ENCODE results near the gene DAB1.

The DAB1 gene

DNA sequence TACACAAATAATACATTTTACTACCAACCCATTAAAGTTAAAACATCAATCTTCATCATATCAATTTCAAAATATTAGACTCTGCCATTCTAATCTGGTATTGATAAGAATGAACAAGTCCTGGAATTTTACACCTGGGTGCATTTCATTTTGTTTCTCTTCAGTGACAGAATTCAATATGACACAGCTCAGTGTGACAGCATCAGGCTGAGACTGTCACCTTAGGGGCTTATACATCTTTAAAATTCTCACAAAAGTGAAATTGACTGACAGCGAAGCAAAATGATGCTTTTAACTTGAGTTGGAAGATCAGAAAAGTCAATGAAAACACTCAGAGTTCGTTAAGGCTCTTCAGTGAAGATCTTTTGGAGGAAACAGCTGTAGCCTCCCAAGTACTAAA is 213.0 kb downstream of the DAB1 start:
- no peak for DNase-seq

- DNase-seq, result no peak
Measured at GRCh38 chr1:57209495-57209894, 214.4 kb downstream of the DAB1 start.

DNA sequence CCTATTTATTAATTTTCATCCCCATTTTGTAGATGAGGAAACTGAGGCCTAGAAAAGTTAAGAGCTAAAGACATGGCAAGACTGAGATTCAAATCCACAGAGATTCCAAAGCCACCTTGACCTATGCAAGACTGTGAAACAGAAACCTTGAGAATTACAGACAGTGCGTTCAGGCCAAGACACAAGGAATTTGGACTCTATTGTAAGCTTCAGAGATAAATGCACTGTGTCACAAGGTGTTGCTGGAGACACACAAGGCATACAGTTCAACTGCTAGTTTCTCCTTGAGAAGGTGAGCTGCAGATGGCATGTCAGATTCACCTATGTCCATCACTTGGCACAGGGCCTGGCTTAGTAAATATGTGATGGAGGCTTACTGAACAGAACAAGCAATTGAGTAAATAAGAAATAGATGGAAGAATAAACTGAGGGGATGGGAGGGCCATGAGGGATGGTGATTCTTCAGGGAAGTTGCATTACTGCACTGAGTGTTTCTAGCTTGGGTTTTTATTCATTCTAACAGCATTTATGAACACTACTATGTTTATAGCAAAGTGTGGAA is 215.0 kb downstream of the DAB1 start:
- DNase-seq, result no peak

DNA sequence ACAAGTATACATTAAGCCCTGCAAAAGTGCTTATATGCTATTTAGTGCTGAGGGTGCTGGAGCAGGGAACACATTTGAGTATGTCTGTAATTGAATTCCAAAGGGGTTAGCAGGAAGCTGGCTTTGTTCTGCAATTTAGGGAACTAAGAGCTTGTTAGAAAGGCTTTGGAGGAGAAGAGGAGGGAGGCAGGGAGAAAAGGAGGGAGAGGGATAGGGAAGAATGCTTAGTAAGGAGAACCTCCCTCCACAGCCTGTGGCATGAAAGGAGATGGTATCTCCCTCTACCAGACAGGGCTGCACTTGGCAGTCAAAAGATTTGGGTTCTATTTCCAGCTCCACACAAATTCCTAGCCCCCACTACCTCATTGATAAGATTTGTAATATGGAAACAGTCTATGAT is 217.8 kb downstream of the DAB1 start:
- no peak for DNase-seq

GRCh38 chr1:57204942-57205787 is 218.7 kb downstream of the DAB1 start:
- no peak for DNase-seq

GRCh38 chr1:57204091-57204490 is 219.8 kb downstream of the DAB1 start:
- no peak for DNase-seq

DNA sequence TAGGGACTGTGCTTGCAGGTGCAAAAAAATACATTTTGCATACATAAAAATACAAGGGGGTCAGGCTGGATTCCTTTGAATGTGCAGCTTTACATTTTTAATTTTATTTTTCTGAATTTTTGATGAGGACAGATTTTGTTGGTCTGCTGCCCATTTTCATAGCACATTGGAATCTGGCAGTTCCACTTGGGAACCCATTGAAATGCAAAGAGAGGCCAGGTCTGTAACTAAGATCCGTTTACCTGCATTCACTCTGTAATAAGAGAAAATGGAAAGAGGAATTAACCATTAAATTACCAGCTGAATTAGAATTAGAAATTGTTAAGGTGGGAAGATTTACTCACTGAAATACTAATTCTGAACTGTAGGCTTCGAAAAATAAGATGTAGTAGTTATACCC is 221.6 kb downstream of the DAB1 start:
- DNase-seq, result no peak

GRCh38 chr1:57198912-57199311 is 224.9 kb downstream of the DAB1 start:
- no peak for DNase-seq

DNA sequence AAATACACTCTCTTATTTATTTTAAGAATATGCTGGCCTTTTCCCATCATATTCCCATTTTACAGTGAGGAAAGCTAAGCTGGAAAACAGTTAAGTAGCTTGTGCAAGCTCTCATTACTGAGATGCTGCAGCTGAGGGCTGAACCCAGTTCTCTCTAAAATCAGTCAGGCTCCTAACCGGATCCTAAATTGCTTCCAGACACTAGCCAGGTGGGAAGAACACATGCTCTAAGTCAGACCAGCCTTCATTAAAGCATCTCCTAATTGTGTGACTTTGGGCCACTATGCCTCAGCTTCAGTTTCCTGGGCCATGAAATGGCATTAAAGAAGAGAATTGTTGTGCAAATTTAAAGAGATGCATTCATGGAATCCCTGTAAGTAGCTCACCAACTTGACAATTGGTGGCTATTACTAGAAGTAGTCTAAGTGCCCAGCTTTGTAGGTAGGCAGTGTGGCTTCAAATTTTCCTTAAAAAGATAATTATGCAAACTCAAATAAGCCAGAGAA is 228.4 kb downstream of the DAB1 start:
- no peak for DNase-seq

- no peak for DNase-seq
Measured at GRCh38 chr1:57192222-57192621, 231.6 kb downstream of the DAB1 start.

DNA sequence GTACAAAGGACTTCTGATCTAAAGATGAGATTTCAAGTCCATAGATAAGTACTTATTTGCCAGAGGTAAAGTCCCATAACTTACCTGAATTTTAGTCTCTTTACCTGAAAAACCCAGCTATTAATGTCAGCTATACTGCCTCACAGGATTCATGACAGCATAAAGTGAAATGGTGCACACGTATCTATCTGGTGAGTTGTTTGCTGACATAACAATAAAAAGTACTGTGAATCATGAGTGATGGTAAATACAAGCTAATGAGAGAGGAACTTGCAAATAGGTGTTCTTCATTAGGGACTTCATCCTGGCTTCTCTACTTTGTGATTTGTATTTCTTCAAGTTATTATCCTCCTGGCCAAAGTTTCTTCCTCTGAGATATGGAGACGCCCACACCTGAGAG is 233.0 kb downstream of the DAB1 start:
- no peak for DNase-seq

DNA sequence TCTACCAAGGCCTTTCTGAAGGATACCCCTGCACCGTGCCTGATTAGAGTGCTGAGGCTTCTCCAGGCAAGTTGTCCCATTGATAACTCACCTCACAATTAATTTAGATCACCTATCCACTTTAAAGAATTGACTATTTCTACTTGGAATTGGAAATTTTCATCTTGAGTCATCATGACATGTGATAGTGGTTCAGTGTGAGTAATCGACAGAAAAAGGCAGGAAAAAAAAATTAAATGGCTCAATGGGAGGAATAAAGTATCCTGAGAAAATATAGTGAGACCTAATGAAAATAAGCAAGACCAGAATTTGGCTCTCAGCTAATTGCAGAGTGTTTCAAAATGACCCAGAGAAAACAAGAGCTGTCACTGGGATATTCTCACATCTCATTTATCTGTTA is 235.7 kb downstream of the DAB1 start:
- DNase-seq, result no peak

GRCh38 chr1:57186455-57186854 is 237.4 kb downstream of the DAB1 start:
- no peak for DNase-seq

GRCh38 chr1:57179001-57179400 is 244.9 kb downstream of the DAB1 start:
- no peak for DNase-seq

GRCh38 chr1:57175506-57175905 is 248.4 kb downstream of the DAB1 start:
- DNase-seq, result no peak

DNA sequence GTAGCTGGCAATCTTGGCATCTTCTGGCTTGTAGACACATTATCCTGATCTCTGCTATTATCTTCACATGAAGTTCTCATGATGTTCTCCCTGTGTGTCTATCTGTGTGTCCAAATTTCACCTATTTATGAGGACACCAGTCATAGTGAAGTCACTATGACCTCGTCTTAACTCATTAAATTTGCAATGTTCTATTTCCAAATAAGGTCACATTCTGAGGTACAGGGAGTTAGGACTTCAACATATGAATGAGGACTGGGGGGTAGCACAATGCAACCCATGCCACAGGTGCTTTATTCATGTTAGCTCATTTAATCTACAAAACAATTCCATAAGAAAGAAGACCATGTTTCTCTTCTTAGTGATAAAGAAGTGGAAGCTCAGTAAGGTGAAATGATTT is 251.8 kb downstream of the DAB1 start:
- no peak for DNase-seq

DNA sequence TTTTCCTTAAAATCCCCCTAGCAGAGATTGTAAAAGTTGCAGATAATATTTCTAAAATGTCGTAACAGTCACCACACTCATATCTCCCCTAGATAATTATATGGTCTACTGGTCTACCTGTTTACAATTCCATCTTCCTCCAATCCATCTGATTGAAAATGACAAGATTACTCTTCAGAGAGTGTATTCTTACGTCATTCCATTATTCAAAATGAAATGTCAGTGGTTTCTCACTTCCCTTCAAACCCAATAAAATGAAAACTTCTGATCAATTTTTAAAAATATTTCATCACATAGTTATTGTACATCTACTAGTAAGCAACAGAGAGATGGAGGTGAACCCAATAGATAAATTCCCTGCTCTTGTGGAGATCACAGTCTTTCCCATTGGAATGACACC is 255.9 kb downstream of the DAB1 start:
- DNase-seq, result no peak

- no peak for DNase-seq
Measured at GRCh38 chr1:57165546-57165945, 258.3 kb downstream of the DAB1 start.

DNA sequence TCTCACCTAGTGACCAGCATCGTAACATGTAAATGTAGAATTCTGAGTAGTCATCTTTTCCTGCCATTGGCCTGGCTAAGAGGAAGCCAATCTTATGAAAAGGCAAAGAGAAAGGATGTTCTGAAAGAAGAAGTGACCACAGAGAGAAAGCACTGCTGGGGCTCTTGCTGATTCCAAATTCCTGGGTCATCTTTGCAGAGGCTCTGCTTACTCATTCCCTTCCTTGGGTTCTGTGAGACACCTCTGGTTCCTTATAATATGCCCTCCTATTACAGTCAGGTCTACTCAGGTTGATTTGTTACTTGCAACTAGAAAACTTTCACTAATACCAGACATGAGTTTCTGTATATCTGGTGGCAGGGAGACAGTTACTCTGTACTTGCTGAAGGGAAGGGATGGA is 259.3 kb downstream of the DAB1 start:
- no peak for DNase-seq

GRCh38 chr1:57163789-57164188 is 260.1 kb downstream of the DAB1 start:
- no peak for DNase-seq

DNA sequence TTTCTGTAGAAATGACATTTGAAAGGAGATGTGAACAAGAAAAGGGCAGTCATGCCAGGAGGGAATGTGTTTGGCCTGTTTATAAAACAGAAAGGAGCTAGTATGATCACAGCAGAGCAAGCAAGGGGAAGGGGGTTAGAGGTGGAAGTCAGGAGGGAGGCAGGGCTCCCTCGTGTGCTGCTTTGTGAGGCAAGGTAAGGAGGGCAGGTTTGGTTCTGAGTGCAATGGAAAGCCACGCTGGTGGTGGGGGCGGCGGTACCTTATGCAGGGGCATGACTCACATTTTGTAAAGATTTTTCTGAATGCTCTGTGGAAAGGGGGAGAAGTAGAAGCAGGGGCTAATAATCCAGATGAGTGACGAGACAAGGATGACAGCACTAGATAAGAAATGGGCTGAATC is 260.5 kb downstream of the DAB1 start:
- no peak for DNase-seq

DNA sequence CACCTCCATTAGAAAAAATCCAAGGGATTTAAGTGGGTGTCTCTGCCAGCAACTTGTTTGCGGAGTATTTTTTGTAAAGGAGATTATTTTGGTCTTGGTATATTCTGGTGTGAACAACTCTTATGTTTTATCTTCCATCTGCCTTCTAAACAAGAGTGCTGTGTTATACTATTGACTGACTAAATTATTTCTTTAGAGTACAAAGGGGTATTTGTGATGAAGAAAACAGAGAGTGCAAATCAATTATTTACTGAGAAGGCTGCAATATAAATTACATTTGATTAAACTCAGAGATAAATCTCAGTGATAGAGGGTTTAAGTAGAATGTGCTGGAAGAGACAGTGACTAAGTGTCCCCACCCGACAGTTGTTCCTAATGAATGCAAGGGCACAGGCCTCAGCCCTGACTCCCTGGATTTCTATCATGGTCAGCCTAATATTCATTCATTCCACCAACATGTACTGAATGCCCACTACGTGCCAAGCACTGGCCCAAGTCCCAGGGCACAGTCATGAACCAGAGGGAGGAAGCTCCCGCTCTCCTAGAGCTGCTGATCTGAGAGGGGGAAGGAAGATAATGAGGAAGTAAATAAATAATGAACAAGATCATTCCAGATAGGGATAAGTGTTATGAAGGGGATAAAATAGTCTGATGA is 261.1 kb downstream of the DAB1 start:
- no peak for DNase-seq

- DNase-seq, result no peak
Measured at GRCh38 chr1:57160594-57160993, 263.3 kb downstream of the DAB1 start.

- no peak for DNase-seq
Measured at GRCh38 chr1:57158604-57158998, 265.3 kb downstream of the DAB1 start.

All from activated effector memory CD4-positive, alpha-beta T cell treated with anti-CD3 and anti-CD28 coated beads, Interleukin-2, amount 50 U/mL, for 16 hours (primary cell).